DND-41 (cell line): Measurements from ENCODE around the gene EXOC1L.

ENCODE experiments used
- ATAC-seq: fragments of 200-7000 bp; cut with Tn5 transposase; 3 replicates; pipeline ENCODE4 v1.9.1; 2021; ENCODE audit warnings: low read depth; ENCODE audit not compliant: insufficient read depth
- DNase-seq: peaks from one replicate; pipeline ENCODE4 v3.0.0-alpha.2; 2020
- H2AFZ ChIP-seq: 2 replicates; pipeline ENCODE4 v1.6.0; 2012; ENCODE audit warnings: low read depth, low read length
- H3K27ac ChIP-seq: 2 replicates; pipeline ENCODE4 v1.5.1; 2012; ENCODE audit warnings: low read length, inconsistent platforms
- H3K27me3 ChIP-seq: fragments of 200-600 bp; sonication (generic); 2 replicates; pipeline ENCODE4 v1.6.0; 2012; ENCODE audit warnings: low read length, mild to moderate bottlenecking, inconsistent platforms; ENCODE audit not compliant: insufficient read depth, poor library complexity
- H3K36me3 ChIP-seq: 2 replicates; pipeline ENCODE4 v1.5.1; 2012; ENCODE audit warnings: low read length, inconsistent platforms; ENCODE audit not compliant: insufficient read depth
- H3K4me1 ChIP-seq: 2 replicates; pipeline ENCODE4 v1.5.1; 2012; ENCODE audit warnings: mild to moderate bottlenecking, low read length; ENCODE audit not compliant: insufficient read depth
- H3K4me2 ChIP-seq: 2 replicates; pipeline ENCODE4 v1.6.0; 2012; ENCODE audit warnings: mild to moderate bottlenecking, moderate library complexity, low read length, inconsistent platforms; ENCODE audit not compliant: insufficient read depth
- H3K4me3 ChIP-seq, 2 experiments: fragments of 200-600 bp in 1 of 2; shearing (Covaris generic) in 1 of 2; 2 replicates each; pipeline ENCODE4 v1.5.1; 2012 to 2016; ENCODE audit warnings: inconsistent platforms in 2 of 2, low read length in 2 of 2, mild to moderate bottlenecking in 2 of 2, low read depth in 1 of 2, moderate library complexity in 1 of 2
- H3K79me2 ChIP-seq: 2 replicates; pipeline ENCODE4 v1.6.0; 2012; ENCODE audit warnings: low read length, inconsistent platforms; ENCODE audit not compliant: insufficient read depth
- H3K9ac ChIP-seq: 2 replicates; pipeline ENCODE4 v1.6.0; 2012; ENCODE audit warnings: low read depth, mild to moderate bottlenecking, inconsistent platforms, low read length, moderate library complexity
- H3K9me3 ChIP-seq: 2 replicates; pipeline ENCODE4 v1.5.1; 2012; ENCODE audit warnings: low read length, moderate library complexity, mild to moderate bottlenecking, inconsistent platforms; ENCODE audit not compliant: insufficient read depth, severe bottlenecking
- H4K20me1 ChIP-seq: 2 replicates; pipeline ENCODE4 v1.6.0; 2012; ENCODE audit warnings: low read length; ENCODE audit not compliant: insufficient read depth
- EZH2 ChIP-seq: IDR thresholded peaks from 3 replicates; pipeline ENCODE4 v1.6.1; 2012; ENCODE audit warnings: borderline replicate concordance, low read depth, mild to moderate bottlenecking, moderate library complexity, low read length, inconsistent platforms; ENCODE audit not compliant: severe bottlenecking
- TF ChIP-seq, protein P1 (sequence below): IDR thresholded peaks from 2 replicates; pipeline ENCODE4 v1.5.1; 2012; ENCODE audit warnings: borderline replicate concordance, low read length, moderate library complexity, mild to moderate bottlenecking; ENCODE audit not compliant: poor library complexity, severe bottlenecking; ENCODE audit errors: extremely low read depth

The EXOC1L gene

DNA sequence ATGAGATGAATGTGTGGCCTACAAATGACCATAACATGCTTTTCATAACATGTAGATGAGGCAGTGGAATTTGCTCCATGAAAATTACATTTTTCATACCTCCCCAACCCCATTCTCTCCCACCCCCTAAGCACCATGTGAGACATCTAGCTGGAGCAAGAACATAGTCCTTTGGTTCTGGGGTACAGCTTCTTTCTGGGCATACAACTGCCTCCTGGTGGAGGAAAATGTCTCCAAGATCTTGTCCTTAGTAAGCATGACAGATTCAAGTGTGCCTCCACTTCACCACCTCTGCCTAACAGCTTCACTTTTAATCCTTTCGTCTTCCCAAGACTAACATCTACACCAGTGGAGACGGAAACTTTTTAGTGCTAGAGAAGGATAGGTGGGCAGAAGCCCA lies 8.0 kb downstream of the EXOC1L start:
- H3K4me3 ChIP-seq = no peak overlapping the region
- DNase-seq (no peak), ATAC-seq (no peak)
- H2AFZ ChIP-seq = no peak overlapping the region
- H3K4me2 ChIP-seq = no peak overlapping the region
- H3K9me3 ChIP-seq = no peaks in the 10 kb centered on the region
- H3K79me2 ChIP-seq = no peaks in the 10 kb centered on the region
- no peaks in the 10 kb centered on the region for H3K4me1 ChIP-seq
- H4K20me1 ChIP-seq = no peaks in the 10 kb centered on the region
- peaks cover 3% of the 10 kb centered on the region for H3K27me3 ChIP-seq
- H3K36me3 ChIP-seq = no peaks in the 10 kb centered on the region
- no peak for TF ChIP-seq EZH2
- TF ChIP-seq, protein P1, sequence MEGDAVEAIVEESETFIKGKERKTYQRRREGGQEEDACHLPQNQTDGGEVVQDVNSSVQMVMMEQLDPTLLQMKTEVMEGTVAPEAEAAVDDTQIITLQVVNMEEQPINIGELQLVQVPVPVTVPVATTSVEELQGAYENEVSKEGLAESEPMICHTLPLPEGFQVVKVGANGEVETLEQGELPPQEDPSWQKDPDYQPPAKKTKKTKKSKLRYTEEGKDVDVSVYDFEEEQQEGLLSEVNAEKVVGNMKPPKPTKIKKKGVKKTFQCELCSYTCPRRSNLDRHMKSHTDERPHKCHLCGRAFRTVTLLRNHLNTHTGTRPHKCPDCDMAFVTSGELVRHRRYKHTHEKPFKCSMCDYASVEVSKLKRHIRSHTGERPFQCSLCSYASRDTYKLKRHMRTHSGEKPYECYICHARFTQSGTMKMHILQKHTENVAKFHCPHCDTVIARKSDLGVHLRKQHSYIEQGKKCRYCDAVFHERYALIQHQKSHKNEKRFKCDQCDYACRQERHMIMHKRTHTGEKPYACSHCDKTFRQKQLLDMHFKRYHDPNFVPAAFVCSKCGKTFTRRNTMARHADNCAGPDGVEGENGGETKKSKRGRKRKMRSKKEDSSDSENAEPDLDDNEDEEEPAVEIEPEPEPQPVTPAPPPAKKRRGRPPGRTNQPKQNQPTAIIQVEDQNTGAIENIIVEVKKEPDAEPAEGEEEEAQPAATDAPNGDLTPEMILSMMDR = no peak
- H3K9ac ChIP-seq = no peak overlapping the region
- H3K27ac ChIP-seq = no peak overlapping the region

DNA sequence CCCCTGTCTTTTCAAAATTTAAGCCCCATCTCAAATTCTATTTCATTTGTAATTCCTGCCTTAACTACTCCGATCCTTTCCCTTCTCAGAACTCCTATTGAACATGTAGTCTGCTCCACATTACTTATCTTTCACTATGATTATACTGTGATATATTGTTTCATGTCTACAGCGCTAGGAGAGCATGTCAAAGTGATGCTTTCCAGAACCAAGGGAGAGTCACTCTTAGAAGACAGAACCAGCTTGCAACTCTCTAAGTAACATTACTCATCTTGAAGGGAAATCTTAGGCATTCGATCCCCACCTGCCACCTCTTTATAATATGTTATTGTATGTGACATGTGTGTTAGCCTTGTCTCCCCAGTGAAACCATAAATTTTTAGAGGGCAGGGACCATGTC lies 10.5 kb downstream of the EXOC1L start:
- Histone ChIP-seq H3K9me3 (no peaks in the 10 kb centered on the region), H3K27ac (no peak overlapping the region), H3K9ac (no peak overlapping the region), H3K4me2 (no peak overlapping the region), H4K20me1 (no peaks in the 10 kb centered on the region), H2AFZ (no peak overlapping the region), H3K4me1 (no peaks in the 10 kb centered on the region), H3K36me3 (no peaks in the 10 kb centered on the region), H3K27me3 (peaks cover 3% of the 10 kb centered on the region), H3K4me3 (no peak overlapping the region), H3K79me2 (no peaks in the 10 kb centered on the region)
- TF ChIP-seq, protein P1 = no peak
- TF ChIP-seq EZH2 = no peak
- ATAC-seq = no peak
- DNase-seq = no peak

GRCh38 chr4:55830716-55831115 lies 11.1 kb downstream of the EXOC1L start:
- TF ChIP-seq, protein P1 = no peak
- TF ChIP-seq EZH2 = no peak
- Histone ChIP-seq H4K20me1 (no peaks in the 10 kb centered on the region), H3K4me3 (no peak overlapping the region), H3K27me3 (peaks cover 3% of the 10 kb centered on the region), H3K79me2 (no peaks in the 10 kb centered on the region), H3K9ac (no peak overlapping the region), H2AFZ (no peak overlapping the region), H3K4me1 (no peaks in the 10 kb centered on the region), H3K36me3 (no peaks in the 10 kb centered on the region), H3K9me3 (no peaks in the 10 kb centered on the region), H3K4me2 (no peak overlapping the region), H3K27ac (no peak overlapping the region)
- ATAC-seq = no peak
- no peak for DNase-seq
